T-cell (primary cell): ENCODE measurements around the gene EFNA4. TPM values are rescaled to one million over a fixed set of nuclear protein-coding genes. Genes with fewer than 3 reads are reported as not detected.

Experiments used
- ATAC-seq, 4 experiments: fragments of 200-7000 bp in 3 of 4; fragments of 150-1000 bp in 1 of 4; cut with Tn5 transposase; replicated peaks in 1 of 4; 1 replicate in 3 of 4; 2 replicates in 1 of 4; pipeline ENCODE4 v1.10.0; 2021; ENCODE audit warnings: moderate library complexity in 3 of 4, mild to moderate bottlenecking in 2 of 4, moderate number of reproducible peaks in 1 of 4
- CTCF ChIA-PET, 2 donors: fragments of 300-600 bp; sonication (Branson Sonifier 250); formaldehyde crosslinking; loops; one replicate each; lab custom pipeline; 2022; ENCODE audit warnings: antibody characterized with exemption in 2 of 2; lab: Charles Lee
- POLR2A ChIA-PET, 2 donors: fragments of 300-600 bp; sonication (Branson Sonifier 250); formaldehyde crosslinking; loops; one replicate each; lab custom pipeline; 2022; ENCODE audit warnings: antibody characterized with exemption in 2 of 2; lab: Charles Lee
- DNase-seq, 35 experiments: peaks; one replicate each; pipeline versions ENCODE4 v3.0.0 to v3.0.0-alpha.2; 2013 to 2023
- H3K27ac ChIP-seq: one replicate; pipeline ENCODE4 v1.5.1; 2013; ENCODE audit warnings: low read length
- H3K27me3 ChIP-seq, 2 experiments: replicated peaks in 1 of 2; 1 replicate in 1 of 2; 2 replicates in 1 of 2; pipeline versions ENCODE4 v1.6.1 to v1.7.0; 2013; ENCODE audit warnings: low read length in 1 of 2, mixed read lengths in 1 of 2; ENCODE audit not compliant: control insufficient read depth in 2 of 2, insufficient read depth in 2 of 2; ENCODE audit errors: extremely low read depth in 1 of 2
- H3K36me3 ChIP-seq, 2 donors: 1 replicate in 1 of 2; 2 replicates in 1 of 2; pipeline versions ENCODE4 v1.6.1 to v1.7.0; 2013; ENCODE audit warnings: low read length in 1 of 2; ENCODE audit not compliant: control insufficient read depth in 2 of 2, insufficient read depth in 1 of 2; ENCODE audit errors: extremely low read depth in 1 of 2
- H3K4me1 ChIP-seq, 2 experiments: 1 replicate in 1 of 2; 2 replicates in 1 of 2; pipeline versions ENCODE4 v1.6.1 to v1.7.0; 2013; ENCODE audit warnings: low read length in 2 of 2, mixed read lengths in 1 of 2; ENCODE audit not compliant: insufficient read depth in 2 of 2, control insufficient read depth in 1 of 2; ENCODE audit errors: extremely low read depth in 1 of 2
- H3K4me3 ChIP-seq, 2 donors: 1 replicate in 1 of 2; 2 replicates in 1 of 2; pipeline versions ENCODE4 v1.5.1 to v1.7.0; 2013; ENCODE audit warnings: mild to moderate bottlenecking in 2 of 2, low read length in 1 of 2, moderate library complexity in 1 of 2; ENCODE audit not compliant: control insufficient read depth in 1 of 2; ENCODE audit errors: extremely low read depth in 1 of 2
- H3K9me3 ChIP-seq: 2 replicates; pipeline ENCODE4 v1.7.0; 2013
- H3K27ac Mint-ChIP-seq, 2 donors: one replicate each; pipeline ENCODE4 v1.8.0; 2020 to 2021; ENCODE audit warnings: mild to moderate bottlenecking in 2 of 2, mixed read lengths in 2 of 2
- H3K27me3 Mint-ChIP-seq, 2 donors: one replicate each; pipeline ENCODE4 v1.8.0; 2021 to 2022; ENCODE audit warnings: mixed read lengths in 2 of 2
- H3K36me3 Mint-ChIP-seq: one replicate; pipeline ENCODE4 v1.8.0; 2021; ENCODE audit warnings: mixed read lengths
- H3K4me1 Mint-ChIP-seq, 3 donors: one replicate each; pipeline ENCODE4 v1.8.0; 2020 to 2022; ENCODE audit warnings: mixed read lengths in 3 of 3, mild to moderate bottlenecking in 1 of 3
- H3K4me3 Mint-ChIP-seq, 3 donors: one replicate each; pipeline ENCODE4 v1.8.0; 2020 to 2022; ENCODE audit warnings: mild to moderate bottlenecking in 3 of 3, mixed read lengths in 3 of 3, moderate library complexity in 3 of 3
- H3K9me3 Mint-ChIP-seq, 3 donors: one replicate each; pipeline ENCODE4 v1.8.0; 2020 to 2022; ENCODE audit warnings: mixed read lengths in 3 of 3
- WGBS: methylation state at CpG from one replicate; pipeline ENCODE4 v1.1.5; 2013; ENCODE audit warnings: missing lambda C conversion rate; ENCODE audit not compliant: insufficient coverage; 5-methylcytosine and 5-hydroxymethylcytosine counted together
- total RNA-seq, 35 experiments: library from RNA in 6 of 35; stranded (reverse) in 6 of 35; fragments of 120-200 nt in 1 of 35; gene quantifications; one replicate each; pipeline versions ENCODE4 v1.2.1 to v1.2.4 and lab custom pipeline; 2013 to 2026

EFNA4 gene
- total RNA-seq, 5 donors from 2014 or later (not counting 1 experiment from before 2014, with no cell fraction given) = 3.1 to 7.8 (median 6.6) TPM

GRCh38 chr1:155066777-155067176 lies 3.2 kb downstream of the EFNA4 start:
- WGBS = 86% methylated on average over 5 of the region's 8 CpGs
- no peak for ATAC-seq
- DNase-seq = no peak
- peaks cover 0 to 7% of the 10 kb centered on the region in 2 experiments for H3K27me3 ChIP-seq
- peaks cover 15 to 47% of the 10 kb centered on the region in 2 experiments for H3K4me1 ChIP-seq
- no peaks in the 10 kb centered on the region for H3K27me3 Mint-ChIP-seq
- no peak overlapping the region for H3K27ac ChIP-seq
- H3K4me3 ChIP-seq = no peak overlapping the region
- CTCF ChIA-PET = interaction anchor here in 1 of 2 donors (0.6 to 9.5 kb wide), 2 partner anchors 19 to 300 kb away, joined by 4 to 57 read pairs; no protein-coding TSS in a partner anchor
- no peak overlapping the region for H3K27ac Mint-ChIP-seq
- H3K36me3 ChIP-seq = peaks cover 6 to 15% of the 10 kb centered on the region in 2 donors
- H3K9me3 ChIP-seq = no peaks in the 10 kb centered on the region
- no peak overlapping the region for H3K4me3 Mint-ChIP-seq
- H3K9me3 Mint-ChIP-seq = no peaks in the 10 kb centered on the region
- H3K4me1 Mint-ChIP-seq = peaks cover 29 to 44% (median 41%) of the 10 kb centered on the region in 3 donors
- POLR2A ChIA-PET = interaction anchor here in 1 of 2 donors (0.7 kb wide), 1 partner anchor 28 kb away, joined by 3 read pairs; no protein-coding TSS in a partner anchor
- peaks cover 11% of the 10 kb centered on the region for H3K36me3 Mint-ChIP-seq

- H3K27me3 ChIP-seq = peaks cover 0 to 9% of the 10 kb centered on the region in 2 experiments
- no peak for DNase-seq
- no peak overlapping the region for H3K4me3 Mint-ChIP-seq
- peaks cover 6 to 15% of the 10 kb centered on the region in 2 donors for H3K36me3 ChIP-seq
- no peak overlapping the region for H3K4me3 ChIP-seq
- peaks cover 14 to 38% of the 10 kb centered on the region in 2 experiments for H3K4me1 ChIP-seq
- no peak overlapping the region for H3K27ac ChIP-seq
- ChIA-PET CTCF (interaction anchor here in 1 of 2 donors (9.5 kb wide), 1 partner anchor 17 kb away, joined by 57 read pairs; no protein-coding TSS in a partner anchor), POLR2A (no interaction called here)
- no CpG with 5 or more reads among the region's 3 CpGs for WGBS
- no peak for ATAC-seq
- H3K9me3 ChIP-seq = no peaks in the 10 kb centered on the region
- H3K36me3 Mint-ChIP-seq = peaks cover 11% of the 10 kb centered on the region
- no peaks in the 10 kb centered on the region for H3K27me3 Mint-ChIP-seq
- H3K27ac Mint-ChIP-seq = no peak overlapping the region
- H3K9me3 Mint-ChIP-seq = no peaks in the 10 kb centered on the region
- H3K4me1 Mint-ChIP-seq = peaks cover 29 to 42% (median 35%) of the 10 kb centered on the region in 3 donors
Observed at GRCh38 chr1:155068599-155068998, 5.1 kb downstream of the EFNA4 start.

- Histone ChIP-seq H3K27me3 (peaks cover 0 to 9% of the 10 kb centered on the region in 2 experiments), H3K27ac (no peak overlapping the region), H3K4me3 (no peak overlapping the region), H3K9me3 (no peaks in the 10 kb centered on the region), H3K4me1 (peaks cover 17 to 39% of the 10 kb centered on the region in 2 experiments), H3K36me3 (peaks cover 6 to 15% of the 10 kb centered on the region in 2 donors)
- Mint-ChIP-seq H3K36me3 (peaks cover 11% of the 10 kb centered on the region), H3K4me1 (peaks cover 27 to 42% (median 37%) of the 10 kb centered on the region in 3 donors), H3K4me3 (peak overlapping the region in 1 of 3 donors; percentile 67), H3K27ac (no peak overlapping the region), H3K9me3 (no peaks in the 10 kb centered on the region), H3K27me3 (no peaks in the 10 kb centered on the region)
- ChIA-PET POLR2A (no interaction called here), CTCF (interaction anchor here in 1 of 2 donors (9.5 kb wide), 1 partner anchor 16 kb away, joined by 57 read pairs; no protein-coding TSS in a partner anchor)
- WGBS = no CpG with 5 or more reads among the region's 7 CpGs
- ATAC-seq (no peak), DNase-seq (no peak)
Observed at GRCh38 chr1:155069551-155070157, 6.1 kb downstream of the EFNA4 start.

GRCh38 chr1:155070158-155070621 lies 6.7 kb downstream of the EFNA4 start:
- ChIA-PET CTCF (interaction anchor here (0.5 to 9.5 kb wide), 4 partner anchors 13 to 21 kb away, joined by 6 to 57 read pairs (median 8); no protein-coding TSS in a partner anchor), POLR2A (no interaction called here)
- DNase-seq = no peak
- WGBS = 70% methylated on average over 15 of the region's 28 CpGs
- H3K4me3 Mint-ChIP-seq = peak overlapping the region in 2 of 3 donors; percentile 13 to 67
- Histone ChIP-seq H3K4me3 (peak overlapping the region in 1 of 2 donors; percentile 42), H3K9me3 (no peaks in the 10 kb centered on the region), H3K4me1 (peaks cover 21 to 39% of the 10 kb centered on the region in 2 experiments), H3K36me3 (peaks cover 6 to 15% of the 10 kb centered on the region in 2 donors), H3K27me3 (peaks cover 0 to 9% of the 10 kb centered on the region in 2 experiments), H3K27ac (no peak overlapping the region)
- no peaks in the 10 kb centered on the region for H3K9me3 Mint-ChIP-seq
- H3K36me3 Mint-ChIP-seq = peaks cover 11% of the 10 kb centered on the region
- no peak overlapping the region for H3K27ac Mint-ChIP-seq
- ATAC-seq = no peak
- no peaks in the 10 kb centered on the region for H3K27me3 Mint-ChIP-seq
- peaks cover 23 to 38% (median 34%) of the 10 kb centered on the region in 3 donors for H3K4me1 Mint-ChIP-seq

- ChIA-PET CTCF (interaction anchor here (0.5 to 1.0 kb wide), 2 partner anchors 14 to 21 kb away, joined by 6 to 10 read pairs; no protein-coding TSS in a partner anchor), POLR2A (no interaction called here)
- peaks cover 23 to 37% (median 33%) of the 10 kb centered on the region in 3 donors for H3K4me1 Mint-ChIP-seq
- peak overlapping the region; percentile 46 to 67 (median 47) for H3K4me3 Mint-ChIP-seq
- Histone ChIP-seq H3K9me3 (no peaks in the 10 kb centered on the region), H3K4me3 (peak overlapping the region; percentile 42 to 64), H3K36me3 (peaks cover 6 to 15% of the 10 kb centered on the region in 2 donors), H3K27me3 (peaks cover 0 to 9% of the 10 kb centered on the region in 2 experiments), H3K4me1 (peaks cover 28 to 39% of the 10 kb centered on the region in 2 experiments), H3K27ac (peak overlapping the region; percentile 23)
- 21% methylated on average over 48 of the region's 61 CpGs for WGBS
- no peaks in the 10 kb centered on the region for H3K27me3 Mint-ChIP-seq
- peak overlapping the region in 1 of 2 donors; percentile 33 for H3K27ac Mint-ChIP-seq
- DNase-seq (peak in 34 of 35 experiments; percentile 56 to 87 (median 79)), ATAC-seq (peak; percentile 93 to 97 (median 96))
- peaks cover 11% of the 10 kb centered on the region for H3K36me3 Mint-ChIP-seq
- H3K9me3 Mint-ChIP-seq = no peaks in the 10 kb centered on the region
Observed at GRCh38 chr1:155070721-155071569, 7.4 kb downstream of the EFNA4 start.
